ENCODE data around the gene ERG28.

DNA sequence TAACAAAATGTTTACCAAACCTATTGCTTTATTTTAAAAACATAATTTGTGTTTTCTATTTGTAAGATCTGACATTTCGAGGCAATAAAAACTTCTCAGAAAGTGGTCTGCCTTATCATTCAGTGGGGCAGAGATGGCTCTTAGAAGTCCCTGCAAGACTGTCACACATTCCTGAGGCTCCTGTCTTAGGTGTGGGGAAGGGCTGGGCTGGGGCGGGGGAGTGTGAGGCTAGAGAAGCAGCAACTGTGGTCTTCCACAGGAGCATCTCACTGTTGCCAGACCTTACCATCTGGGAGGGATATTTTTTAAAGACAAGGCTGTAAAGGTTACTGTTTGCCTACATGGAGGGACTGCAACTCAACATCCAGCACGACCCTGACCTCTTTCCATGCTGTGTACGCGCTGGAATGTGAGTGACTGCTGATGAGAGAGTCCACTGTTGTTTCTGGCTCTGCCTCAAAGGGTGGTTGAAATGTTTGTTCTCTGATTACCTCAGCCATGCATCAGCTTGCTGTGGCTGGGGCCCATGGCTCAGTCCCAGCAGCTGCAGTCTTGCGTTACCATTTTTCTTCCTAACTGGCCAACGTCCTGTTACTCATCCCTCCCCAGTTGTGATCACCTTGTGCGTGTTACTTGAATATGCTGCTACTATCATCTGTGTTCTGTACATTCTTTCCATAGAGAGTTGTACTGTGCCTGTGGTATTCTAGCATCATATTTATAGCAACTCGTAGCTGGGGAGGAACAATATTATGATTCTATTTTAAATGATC lies 12.4 kb downstream of the ERG28 start:
- TF ChIP-seq, protein P1, sequence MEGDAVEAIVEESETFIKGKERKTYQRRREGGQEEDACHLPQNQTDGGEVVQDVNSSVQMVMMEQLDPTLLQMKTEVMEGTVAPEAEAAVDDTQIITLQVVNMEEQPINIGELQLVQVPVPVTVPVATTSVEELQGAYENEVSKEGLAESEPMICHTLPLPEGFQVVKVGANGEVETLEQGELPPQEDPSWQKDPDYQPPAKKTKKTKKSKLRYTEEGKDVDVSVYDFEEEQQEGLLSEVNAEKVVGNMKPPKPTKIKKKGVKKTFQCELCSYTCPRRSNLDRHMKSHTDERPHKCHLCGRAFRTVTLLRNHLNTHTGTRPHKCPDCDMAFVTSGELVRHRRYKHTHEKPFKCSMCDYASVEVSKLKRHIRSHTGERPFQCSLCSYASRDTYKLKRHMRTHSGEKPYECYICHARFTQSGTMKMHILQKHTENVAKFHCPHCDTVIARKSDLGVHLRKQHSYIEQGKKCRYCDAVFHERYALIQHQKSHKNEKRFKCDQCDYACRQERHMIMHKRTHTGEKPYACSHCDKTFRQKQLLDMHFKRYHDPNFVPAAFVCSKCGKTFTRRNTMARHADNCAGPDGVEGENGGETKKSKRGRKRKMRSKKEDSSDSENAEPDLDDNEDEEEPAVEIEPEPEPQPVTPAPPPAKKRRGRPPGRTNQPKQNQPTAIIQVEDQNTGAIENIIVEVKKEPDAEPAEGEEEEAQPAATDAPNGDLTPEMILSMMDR (conservative IDR thresholded peaks at IDR 0.05; ENCODE audit: low read depth, low read length), result no peak
- TF ChIP-seq EZH2 (IDR thresholded peaks at IDR 0.05; ENCODE audit: borderline replicate concordance, low read depth, low read length, poor library complexity, severe bottlenecking), result no peak

Measured in A673 (cell line).